Astrocyte of the spinal cord (primary cell): ENCODE results near the gene STRAP.

Source experiments
- DNase-seq: peaks from one replicate; pipeline ENCODE4 v3.0.0; 2011; ENCODE audit warnings: low read depth, low spot score
- H3K4me3 ChIP-seq: 2 replicates; pipeline ENCODE4 v1.5.1; 2011; ENCODE audit warnings: low read depth, mild to moderate bottlenecking, low read length, moderate library complexity
- CTCF ChIP-seq: IDR thresholded peaks from 2 replicates; pipeline ENCODE4 v1.5.1; 2012; ENCODE audit warnings: low read depth, mild to moderate bottlenecking, low read length, inconsistent platforms
- in situ Hi-C: cut with HindIII; loops from 2 replicates; pipeline ENCODE4 v1.10.0; 2017; ENCODE audit warnings: low sequenced_read_pairs

Gene STRAP

DNA sequence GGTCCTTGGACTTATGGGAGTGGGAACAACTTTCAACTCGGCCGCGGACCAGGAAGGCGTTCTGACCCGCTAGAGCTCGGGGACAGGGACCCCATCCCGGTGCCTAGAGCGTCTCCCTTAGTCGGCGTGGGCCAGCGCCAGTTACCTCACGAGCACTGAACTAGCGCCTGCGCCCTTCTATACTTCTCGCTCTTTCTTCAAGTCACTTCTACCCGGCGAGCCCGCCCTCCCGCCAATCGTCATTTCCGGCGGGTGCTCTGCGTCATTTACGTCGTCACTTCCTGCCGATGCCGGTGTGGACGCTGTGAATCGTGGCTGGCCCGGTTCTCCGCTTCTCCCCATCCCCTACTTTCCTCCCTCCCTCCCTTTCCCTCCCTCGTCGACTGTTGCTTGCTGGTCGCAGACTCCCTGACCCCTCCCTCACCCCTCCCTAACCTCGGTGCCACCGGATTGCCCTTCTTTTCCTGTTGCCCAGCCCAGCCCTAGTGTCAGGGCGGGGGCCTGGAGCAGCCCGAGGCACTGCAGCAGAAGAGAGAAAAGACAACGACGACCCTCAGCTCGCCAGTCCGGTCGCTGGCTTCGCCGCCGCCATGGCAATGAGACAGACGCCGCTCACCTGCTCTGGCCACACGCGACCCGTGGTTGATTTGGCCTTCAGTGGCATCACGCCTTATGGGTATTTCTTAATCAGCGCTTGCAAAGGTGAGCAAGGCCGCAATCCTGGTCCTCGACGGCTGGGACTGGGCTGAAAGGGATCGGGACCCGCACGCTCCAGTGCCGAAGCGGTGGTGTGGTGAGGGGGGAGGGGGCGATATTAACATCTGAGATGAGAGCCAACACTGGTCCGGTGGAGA lies at the start of gene STRAP:
Gene STRAP (plus strand): TSS at position 270 of the 854 bp plus-strand sequence. CDS start 321 bp downstream, at position 591.
- peak within 1 kb of the TSS; percentile 99 for H3K4me3 ChIP-seq
- DNase-seq = peak; percentile 98
- no peak for TF ChIP-seq CTCF
- in situ Hi-C loops = no loop called here

GRCh38 chr12:15834575-15834974 lies 47.6 kb upstream of the STRAP start:
- H3K4me3 ChIP-seq = no peak overlapping the region
- no peak for DNase-seq
- in situ Hi-C loops = no loop called here
- no peak for TF ChIP-seq CTCF

GRCh38 chr12:15837141-15837790 lies 44.9 kb upstream of the STRAP start:
- TF ChIP-seq CTCF = no peak
- in situ Hi-C loops = no loop called here
- DNase-seq = peak; percentile 56
- H3K4me3 ChIP-seq = no peak overlapping the region

- no peak for DNase-seq
- in situ Hi-C loops = no loop called here
- TF ChIP-seq CTCF = no peak
- no peak overlapping the region for H3K4me3 ChIP-seq
Measured at GRCh38 chr12:15839041-15839440, 43.1 kb upstream of the STRAP start.

DNA sequence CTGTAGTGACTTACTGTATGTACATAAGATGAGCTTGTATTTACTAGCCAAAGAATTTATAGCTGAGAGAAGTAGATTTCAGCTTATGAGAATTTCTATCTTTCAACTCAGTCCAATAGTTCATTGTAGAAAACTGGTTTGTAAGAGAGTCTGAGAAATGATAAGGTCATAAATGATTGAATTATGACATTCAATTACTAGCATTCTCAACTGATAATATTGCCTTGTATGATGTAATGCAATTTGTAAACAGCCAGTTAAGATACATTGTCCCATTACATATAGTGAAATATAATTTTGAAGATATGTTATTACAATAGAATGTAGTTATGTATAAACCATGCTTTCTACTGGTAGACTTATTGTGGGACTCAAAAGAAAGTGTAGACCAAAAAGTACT lies 42.5 kb upstream of the STRAP start:
- in situ Hi-C loops = no loop called here
- no peak for DNase-seq
- TF ChIP-seq CTCF = no peak
- no peak overlapping the region for H3K4me3 ChIP-seq

DNA sequence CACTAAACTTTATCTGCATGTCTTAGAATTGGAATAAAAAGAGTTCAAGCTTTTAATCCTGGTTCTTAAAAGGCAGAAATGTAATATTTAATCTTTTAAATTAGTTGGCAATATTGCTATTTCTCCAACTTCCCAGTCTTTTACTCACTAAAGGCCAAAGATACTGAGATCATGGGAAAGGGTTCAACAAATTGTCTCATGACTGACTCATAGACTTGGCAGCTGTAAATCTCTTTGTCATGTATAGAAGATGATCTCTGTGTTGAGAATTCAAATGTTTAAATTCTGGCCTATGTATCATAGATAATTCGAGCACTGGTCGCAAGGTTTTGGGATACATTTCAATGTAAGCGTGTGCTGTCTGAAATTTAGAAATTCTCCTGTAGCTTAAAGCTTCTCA lies 40.1 kb upstream of the STRAP start:
- no peak overlapping the region for H3K4me3 ChIP-seq
- TF ChIP-seq CTCF = no peak
- in situ Hi-C loops = no loop called here
- DNase-seq = peak; percentile 78
